ENCODE measurements around the gene MBLAC1. TPM values are rescaled to one million over a fixed set of nuclear protein-coding genes. Genes with fewer than 3 reads are reported as not detected.

Gene MBLAC1
- polyA plus RNA-seq, 1 donor from 2014 or later, result 6.4 TPM

GRCh38 chr7:100107125-100107737 lies 19.5 kb upstream of the MBLAC1 start:
- no peaks in the 10 kb centered on the region for H3K9me3 ChIP-seq (ENCODE audit: low read length)
- no peaks in the 10 kb centered on the region for H3F3A ChIP-seq (ENCODE audit: insufficient read depth, low read length, poor library complexity, severe bottlenecking)
- H3K4me3 ChIP-seq (ENCODE audit: low read length), result no peak overlapping the region
- no peaks in the 10 kb centered on the region for H4K20me1 ChIP-seq (ENCODE audit: insufficient read depth)
- no peak overlapping the region for H3K4me2 ChIP-seq (ENCODE audit: low read length)
- no peak for TF ChIP-seq TAF1 (IDR thresholded peaks at IDR 0.05; ENCODE audit: low read depth)
- no peak for TF ChIP-seq EP300 (conservative IDR thresholded peaks at IDR 0.05; ENCODE audit: poor library complexity, severe bottlenecking)
- TF ChIP-seq REST (IDR thresholded peaks at IDR 0.05; ENCODE audit: borderline replicate concordance), result no peak
- no peak for TF ChIP-seq MXI1 (conservative IDR thresholded peaks at IDR 0.05; ENCODE audit: poor library complexity, severe bottlenecking)
- TF ChIP-seq POLR2AphosphoS5 (IDR thresholded peaks at IDR 0.05), result no peak
- no peak for TF ChIP-seq CTCF (IDR thresholded peaks at IDR 0.05; ENCODE audit: poor library complexity, severe bottlenecking)
- TF ChIP-seq EZH2 (IDR thresholded peaks at IDR 0.05; ENCODE audit: borderline replicate concordance, insufficient read depth, low read length, poor library complexity, severe bottlenecking), result no peak
- no peak for TF ChIP-seq SMC3 (conservative IDR thresholded peaks at IDR 0.05; ENCODE audit: poor library complexity)
- no peak for TF ChIP-seq RAD21 (conservative IDR thresholded peaks at IDR 0.05)
- H3K9me2 ChIP-seq (ENCODE audit: insufficient read depth, low read length), result no peaks in the 10 kb centered on the region
- H3K27me3 ChIP-seq (ENCODE audit: insufficient read depth, low read depth, low read length), result no peaks in the 10 kb centered on the region
- no peaks in the 10 kb centered on the region for H3K79me2 ChIP-seq (replicated peaks; ENCODE audit: insufficient read depth, low read length)
- no peaks in the 10 kb centered on the region for H3K36me3 ChIP-seq (ENCODE audit: insufficient read depth, low read length)
- no peak overlapping the region for H2AFZ ChIP-seq (ENCODE audit: low read depth, low read length)
- no peak overlapping the region for H3K9ac ChIP-seq (ENCODE audit: low read length)
- no peak overlapping the region for H3K27ac ChIP-seq (ENCODE audit: low read length)

GRCh38 chr7:100107890-100108289 lies 18.9 kb upstream of the MBLAC1 start:
- H3K4me2 ChIP-seq (ENCODE audit: low read length), result no peak overlapping the region
- no peaks in the 10 kb centered on the region for H3K9me3 ChIP-seq (ENCODE audit: low read length)
- no peaks in the 10 kb centered on the region for H4K20me1 ChIP-seq (ENCODE audit: insufficient read depth)
- H3K4me3 ChIP-seq (ENCODE audit: low read length), result no peak overlapping the region
- no peaks in the 10 kb centered on the region for H3K79me2 ChIP-seq (replicated peaks; ENCODE audit: insufficient read depth, low read length)
- no peak for TF ChIP-seq EP300 (conservative IDR thresholded peaks at IDR 0.05; ENCODE audit: poor library complexity, severe bottlenecking)
- H3F3A ChIP-seq (ENCODE audit: insufficient read depth, low read length, poor library complexity, severe bottlenecking), result no peaks in the 10 kb centered on the region
- H3K27ac ChIP-seq (ENCODE audit: low read length), result no peak overlapping the region
- no peaks in the 10 kb centered on the region for H3K27me3 ChIP-seq (ENCODE audit: insufficient read depth, low read depth, low read length)
- no peaks in the 10 kb centered on the region for H3K9me2 ChIP-seq (ENCODE audit: insufficient read depth, low read length)
- H3K36me3 ChIP-seq (ENCODE audit: insufficient read depth, low read length), result no peaks in the 10 kb centered on the region
- no peak overlapping the region for H3K9ac ChIP-seq (ENCODE audit: low read length)
- no peak overlapping the region for H2AFZ ChIP-seq (ENCODE audit: low read depth, low read length)

Data from neural cell (in vitro differentiated cells).